K562 (cell line): ENCODE results near the gene NTF4. TPM values are rescaled to one million over a fixed set of nuclear protein-coding genes. Genes with fewer than 3 reads are reported as not detected.

Experiments used
- BRD9 ChIP-seq: fragments of 450-650 bp; IDR thresholded peaks from 2 replicates; pipeline ENCODE4 v1.6.1; 2018; ENCODE audit warnings: low read depth; ENCODE audit not compliant: partially characterized antibody
- CHCHD3 ChIP-seq: fragments of 250-450 bp; sonication (Bioruptor Pico); IDR thresholded peaks from 2 replicates; pipeline ENCODE4 v2.1.2; 2022; ENCODE audit warnings: mild to moderate bottlenecking
- FOSL1 ChIP-seq: fragments of 200-800 bp; sonication (Bioruptor generic); conservative IDR thresholded peaks from 2 replicates; pipeline ENCODE4 v1.6.1; 2016; ENCODE audit warnings: missing genetic modification characterization, missing compliant biosample characterization
- GTF2B ChIP-seq: IDR thresholded peaks from 2 replicates; pipeline ENCODE4 v1.6.1; 2011; ENCODE audit not compliant: insufficient read length; ENCODE audit errors: extremely low read depth
- HDAC8 ChIP-seq: fragments of 450-650 bp; IDR thresholded peaks from 2 replicates; pipeline ENCODE4 v1.6.1; 2016; ENCODE audit warnings: mild to moderate bottlenecking, missing genetic modification characterization, moderate library complexity, missing compliant biosample characterization
- HMG20A ChIP-seq: fragments of 450-650 bp; formaldehyde crosslinking; conservative IDR thresholded peaks from 2 replicates; pipeline ENCODE4 v1.4.0; 2020; ENCODE audit warnings: mild to moderate bottlenecking, mixed read lengths
- JUNB ChIP-seq: fragments of 450-650 bp; formaldehyde crosslinking; conservative IDR thresholded peaks from 2 replicates; pipeline ENCODE4 v1.4.0; 2020; ENCODE audit warnings: mild to moderate bottlenecking
- POLR2G ChIP-seq: fragments of 200-400 bp; formaldehyde crosslinking; IDR thresholded peaks from 2 replicates; pipeline ENCODE4 v1.6.1; 2017; ENCODE audit warnings: low read depth, mild to moderate bottlenecking, antibody characterized with exemption, low read length, moderate library complexity
- PRMT5 ChIP-seq: sonication (generic); formaldehyde crosslinking; IDR thresholded peaks from 2 replicates; pipeline ENCODE4 v1.5.0; 2020; ENCODE audit warnings: missing genetic modification reagents
- RBM14 ChIP-seq: fragments of 200-400 bp; formaldehyde crosslinking; IDR thresholded peaks from 2 replicates; pipeline ENCODE4 v1.6.1; 2018; ENCODE audit warnings: low read depth, mild to moderate bottlenecking, low read length, moderate library complexity, borderline replicate concordance; ENCODE audit not compliant: insufficient read depth
- RCOR1 ChIP-seq, 2 experiments: IDR thresholded peaks; 2 replicates each; pipeline ENCODE4 v1.6.1; 2012; ENCODE audit warnings: low read depth in 2 of 2, low read length in 2 of 2, borderline replicate concordance in 1 of 2, improper control_type of control experiment in 1 of 2
- TARDBP ChIP-seq: fragments of 450-650 bp; IDR thresholded peaks from 2 replicates; pipeline ENCODE4 v1.6.1; 2016
- YBX1 ChIP-seq: fragments of 450-650 bp; IDR thresholded peaks from 2 replicates; pipeline ENCODE4 v1.7.1; 2016; ENCODE audit warnings: mild to moderate bottlenecking
- ZFP30 ChIP-seq: fragments of 250-450 bp; sonication (Bioruptor Pico); IDR thresholded peaks from 2 replicates; pipeline ENCODE4 v1.8.0; 2022; ENCODE audit warnings: moderate library complexity, mild to moderate bottlenecking, inconsistent platforms, borderline replicate concordance
- ZNF583 ChIP-seq: fragments of 250-450 bp; sonication (Bioruptor Pico); IDR thresholded peaks from 2 replicates; pipeline ENCODE4 v1.4.0; 2020
- ZNF764 ChIP-seq: fragments of 250-450 bp; sonication (Bioruptor Pico); IDR thresholded peaks from 2 replicates; pipeline ENCODE4 v1.4.0; 2020; ENCODE audit warnings: low read depth, mild to moderate bottlenecking, moderate library complexity
- polyA plus RNA-seq, 8 experiments: library from polyadenylated mRNA; depleted of rRNA in 4 of 8; stranded (reverse) in 5 of 8; unstranded in 3 of 8; fragments of >200 nt; fragmentation: Nextera tagmentation in 2 of 8; fragmentation: Illumina TruSeq in 1 of 8; extraction: Ambion mirVana in 2 of 8; extraction: Trizol in 1 of 8; gene quantifications; 2 replicates each; pipeline versions ENCODE4 v1.2.1 to v1.2.3, GENCODE V29; 2011 to 2014; ENCODE audit warnings: inconsistent platforms in 1 of 8, missing spikeins in 1 of 8
- total RNA-seq, 7 experiments: library from RNA; depleted of rRNA in 6 of 7; stranded (reverse); fragments of >200 nt in 6 of 7; fragmentation: Illumina TruSeq in 2 of 7; extraction: Trizol in 2 of 7; gene quantifications; 2 replicates each; pipeline versions ENCODE4 v1.2.1 to v1.2.3, GENCODE V29; 2011 to 2021; ENCODE audit warnings: low replicate concordance in 1 of 7
- TF ChIP-seq, protein P1 (sequence below): sonication (generic); formaldehyde crosslinking; IDR thresholded peaks from 2 replicates; pipeline ENCODE4 v1.8.0; 2022; ENCODE audit warnings: mild to moderate bottlenecking, missing genetic modification reagents
- TF ChIP-seq, protein P2 (sequence below), 2 experiments: fragments of 450-650 bp; IDR thresholded peaks; 2 replicates each; pipeline ENCODE4 v1.6.1; 2018; ENCODE audit warnings: mild to moderate bottlenecking in 2 of 2, low read depth in 1 of 2; ENCODE audit not compliant: partially characterized antibody in 2 of 2
- TF ChIP-seq, protein P3 (sequence below): fragments of 450-650 bp; IDR thresholded peaks from 2 replicates; pipeline ENCODE4 v1.6.1; 2016; ENCODE audit warnings: missing biosample characterization, missing genetic modification characterization

NTF4 gene
- total and polyA plus RNA-seq, 9 of the 15 experiments (the other 6 are each of a cell fraction or from before 2014, with no cell fraction given) = not detected

- no peak for TF ChIP-seq ZFP30 (CRISPR knock-in tag)
- TF ChIP-seq ZNF583 = no peak
- TF ChIP-seq PRMT5 = no peak
- TF ChIP-seq, protein P1, sequence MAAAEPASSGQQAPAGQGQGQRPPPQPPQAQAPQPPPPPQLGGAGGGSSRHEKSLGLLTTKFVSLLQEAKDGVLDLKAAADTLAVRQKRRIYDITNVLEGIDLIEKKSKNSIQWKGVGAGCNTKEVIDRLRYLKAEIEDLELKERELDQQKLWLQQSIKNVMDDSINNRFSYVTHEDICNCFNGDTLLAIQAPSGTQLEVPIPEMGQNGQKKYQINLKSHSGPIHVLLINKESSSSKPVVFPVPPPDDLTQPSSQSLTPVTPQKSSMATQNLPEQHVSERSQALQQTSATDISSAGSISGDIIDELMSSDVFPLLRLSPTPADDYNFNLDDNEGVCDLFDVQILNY = peak; percentile 84; the same call in 1 of the 2 replicates
- TF ChIP-seq FOSL1 (tag) = no peak; the same call in 1 of the 2 replicates
- 0 out of 2 replicates have a peak, but pooled peaks have one; percentile 51 for TF ChIP-seq HDAC8 (tag)
- no peak for TF ChIP-seq ZNF764 (CRISPR knock-in tag)
- no peak for TF ChIP-seq RBM14
- peak in 1 of 2 experiments; percentile 17; a peak in 1 of 4 replicates for TF ChIP-seq RCOR1 (IDR thresholded peaks at IDR 0.05; ENCODE audit: borderline replicate concordance in 1 of 2, low read depth in 2 of 2, low read length in 2 of 2)
- no peak for TF ChIP-seq TARDBP
- peak; percentile 74 for TF ChIP-seq POLR2G
- no peak for TF ChIP-seq CHCHD3
- TF ChIP-seq, protein P2, sequence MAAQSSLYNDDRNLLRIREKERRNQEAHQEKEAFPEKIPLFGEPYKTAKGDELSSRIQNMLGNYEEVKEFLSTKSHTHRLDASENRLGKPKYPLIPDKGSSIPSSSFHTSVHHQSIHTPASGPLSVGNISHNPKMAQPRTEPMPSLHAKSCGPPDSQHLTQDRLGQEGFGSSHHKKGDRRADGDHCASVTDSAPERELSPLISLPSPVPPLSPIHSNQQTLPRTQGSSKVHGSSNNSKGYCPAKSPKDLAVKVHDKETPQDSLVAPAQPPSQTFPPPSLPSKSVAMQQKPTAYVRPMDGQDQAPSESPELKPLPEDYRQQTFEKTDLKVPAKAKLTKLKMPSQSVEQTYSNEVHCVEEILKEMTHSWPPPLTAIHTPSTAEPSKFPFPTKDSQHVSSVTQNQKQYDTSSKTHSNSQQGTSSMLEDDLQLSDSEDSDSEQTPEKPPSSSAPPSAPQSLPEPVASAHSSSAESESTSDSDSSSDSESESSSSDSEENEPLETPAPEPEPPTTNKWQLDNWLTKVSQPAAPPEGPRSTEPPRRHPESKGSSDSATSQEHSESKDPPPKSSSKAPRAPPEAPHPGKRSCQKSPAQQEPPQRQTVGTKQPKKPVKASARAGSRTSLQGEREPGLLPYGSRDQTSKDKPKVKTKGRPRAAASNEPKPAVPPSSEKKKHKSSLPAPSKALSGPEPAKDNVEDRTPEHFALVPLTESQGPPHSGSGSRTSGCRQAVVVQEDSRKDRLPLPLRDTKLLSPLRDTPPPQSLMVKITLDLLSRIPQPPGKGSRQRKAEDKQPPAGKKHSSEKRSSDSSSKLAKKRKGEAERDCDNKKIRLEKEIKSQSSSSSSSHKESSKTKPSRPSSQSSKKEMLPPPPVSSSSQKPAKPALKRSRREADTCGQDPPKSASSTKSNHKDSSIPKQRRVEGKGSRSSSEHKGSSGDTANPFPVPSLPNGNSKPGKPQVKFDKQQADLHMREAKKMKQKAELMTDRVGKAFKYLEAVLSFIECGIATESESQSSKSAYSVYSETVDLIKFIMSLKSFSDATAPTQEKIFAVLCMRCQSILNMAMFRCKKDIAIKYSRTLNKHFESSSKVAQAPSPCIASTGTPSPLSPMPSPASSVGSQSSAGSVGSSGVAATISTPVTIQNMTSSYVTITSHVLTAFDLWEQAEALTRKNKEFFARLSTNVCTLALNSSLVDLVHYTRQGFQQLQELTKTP (IDR thresholded peaks at IDR 0.05; ENCODE audit: low read depth in 1 of 2, partially characterized antibody in 2 of 2) = peak in 1 of 2 experiments; percentile 70
- no peak for TF ChIP-seq BRD9
- no peak for TF ChIP-seq HMG20A
- no peak for TF ChIP-seq JUNB
- TF ChIP-seq, protein P3, sequence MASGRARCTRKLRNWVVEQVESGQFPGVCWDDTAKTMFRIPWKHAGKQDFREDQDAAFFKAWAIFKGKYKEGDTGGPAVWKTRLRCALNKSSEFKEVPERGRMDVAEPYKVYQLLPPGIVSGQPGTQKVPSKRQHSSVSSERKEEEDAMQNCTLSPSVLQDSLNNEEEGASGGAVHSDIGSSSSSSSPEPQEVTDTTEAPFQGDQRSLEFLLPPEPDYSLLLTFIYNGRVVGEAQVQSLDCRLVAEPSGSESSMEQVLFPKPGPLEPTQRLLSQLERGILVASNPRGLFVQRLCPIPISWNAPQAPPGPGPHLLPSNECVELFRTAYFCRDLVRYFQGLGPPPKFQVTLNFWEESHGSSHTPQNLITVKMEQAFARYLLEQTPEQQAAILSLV (tag) = no peak
- TF ChIP-seq GTF2B = no peak
- no peak for TF ChIP-seq YBX1
Measured at GRCh38 chr19:49113762-49114629, 49.4 kb upstream of the NTF4 start, which contains the start of gene LIN7B (continued).
